ENCODE results near the gene UBE3A. TPM values are rescaled to one million over a fixed set of nuclear protein-coding genes. Genes with fewer than 3 reads are reported as not detected.

Gene UBE3A
- total RNA-seq, 1 experiment from 2014 or later: 104 TPM

DNA sequence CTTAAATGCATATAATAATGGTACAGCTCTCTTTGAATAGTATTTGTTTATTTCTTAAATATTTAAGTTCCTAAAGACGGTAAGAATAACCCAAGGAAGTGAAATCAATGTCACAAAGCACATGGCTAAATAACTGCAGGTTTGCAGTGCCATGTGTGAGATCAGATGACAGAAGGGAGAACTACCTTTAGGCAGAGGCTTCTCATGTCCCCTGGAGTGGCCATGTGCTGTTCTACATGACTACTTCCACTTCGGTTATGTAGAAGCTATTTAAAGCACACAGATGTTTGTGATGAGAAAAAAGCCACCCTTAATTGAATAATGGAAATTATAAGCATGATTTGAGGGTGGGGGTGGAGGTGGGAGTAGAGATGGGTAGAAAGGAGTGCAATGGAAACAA lies 109.1 kb downstream of the UBE3A start:
- no peak overlapping the region for H3K4me2 ChIP-seq (ENCODE audit: low read length)
- H3K4me3 ChIP-seq (replicated peaks in 1 of 2; ENCODE audit: low read depth in 1 of 2, low read length in 2 of 2): no peak overlapping the region
- H3K9me3 ChIP-seq (ENCODE audit: control insufficient read depth in 1 of 2, insufficient read depth in 1 of 2, low read depth in 1 of 2, low read length in 2 of 2): no peaks in the 10 kb centered on the region
- intact Hi-C loops (cut with micrococcal nuclease): no loop called here
- no peaks in the 10 kb centered on the region for H3K79me2 ChIP-seq (ENCODE audit: insufficient read depth, low read length)
- ATAC-seq (no peak), DNase-seq (ENCODE audit: low read depth, low spot score) (no peak)
- BruUV-seq (replicated peaks): no TSS peak
- RAD21 ChIA-PET (ENCODE audit: low non-redundant PET in 1 of 2, low total read pairs in 2 of 2, uncharacterized antibody in 2 of 2, unreplicated experiment in 2 of 2): no interaction called here
- H3K9ac ChIP-seq (ENCODE audit: low read length): no peak overlapping the region
- no peak for TF ChIP-seq ZBTB33 (IDR thresholded peaks at IDR 0.05; ENCODE audit: extremely low read depth, insufficient replicate concordance, low read length)
- no peak for TF ChIP-seq POLR2AphosphoS5 (IDR thresholded peaks at IDR 0.05; ENCODE audit: low read depth, low read length)
- TF ChIP-seq YY1 (IDR thresholded peaks at IDR 0.05; ENCODE audit: extremely low read depth, insufficient replicate concordance, low read depth, low read length): no peak
- TF ChIP-seq REST (IDR thresholded peaks at IDR 0.05; ENCODE audit: low read depth): no peak
- TF ChIP-seq EZH2phosphoT487 (IDR thresholded peaks at IDR 0.05; ENCODE audit: borderline replicate concordance): no peak
- no peak for TF ChIP-seq POLR2A (IDR thresholded peaks at IDR 0.05; ENCODE audit: borderline replicate concordance, extremely low read depth, insufficient read depth, insufficient read length)
- no peak for TF ChIP-seq SP1 (IDR thresholded peaks at IDR 0.05; ENCODE audit: low read depth)
- TF ChIP-seq RAD21 (IDR thresholded peaks at IDR 0.05; ENCODE audit: low read depth): no peak
- no peak for TF ChIP-seq CEBPB (IDR thresholded peaks at IDR 0.05; ENCODE audit: low read depth)
- no peak for TF ChIP-seq SRF (IDR thresholded peaks at IDR 0.05; ENCODE audit: low read depth)
- TF ChIP-seq SIN3A (IDR thresholded peaks at IDR 0.05; ENCODE audit: low read depth): no peak
- no peak for TF ChIP-seq ZNF274 (IDR thresholded peaks at IDR 0.05; ENCODE audit: low read depth, low read length)
- no peak for TF ChIP-seq TCF7L2 (IDR thresholded peaks at IDR 0.05; ENCODE audit: borderline replicate concordance, extremely low read depth, insufficient read depth, insufficient read length)
- TF ChIP-seq, protein P1, sequence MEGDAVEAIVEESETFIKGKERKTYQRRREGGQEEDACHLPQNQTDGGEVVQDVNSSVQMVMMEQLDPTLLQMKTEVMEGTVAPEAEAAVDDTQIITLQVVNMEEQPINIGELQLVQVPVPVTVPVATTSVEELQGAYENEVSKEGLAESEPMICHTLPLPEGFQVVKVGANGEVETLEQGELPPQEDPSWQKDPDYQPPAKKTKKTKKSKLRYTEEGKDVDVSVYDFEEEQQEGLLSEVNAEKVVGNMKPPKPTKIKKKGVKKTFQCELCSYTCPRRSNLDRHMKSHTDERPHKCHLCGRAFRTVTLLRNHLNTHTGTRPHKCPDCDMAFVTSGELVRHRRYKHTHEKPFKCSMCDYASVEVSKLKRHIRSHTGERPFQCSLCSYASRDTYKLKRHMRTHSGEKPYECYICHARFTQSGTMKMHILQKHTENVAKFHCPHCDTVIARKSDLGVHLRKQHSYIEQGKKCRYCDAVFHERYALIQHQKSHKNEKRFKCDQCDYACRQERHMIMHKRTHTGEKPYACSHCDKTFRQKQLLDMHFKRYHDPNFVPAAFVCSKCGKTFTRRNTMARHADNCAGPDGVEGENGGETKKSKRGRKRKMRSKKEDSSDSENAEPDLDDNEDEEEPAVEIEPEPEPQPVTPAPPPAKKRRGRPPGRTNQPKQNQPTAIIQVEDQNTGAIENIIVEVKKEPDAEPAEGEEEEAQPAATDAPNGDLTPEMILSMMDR (IDR thresholded peaks at IDR 0.05 in 2 of 3, conservative IDR thresholded peaks at IDR 0.05 in 1 of 3; ENCODE audit: borderline replicate concordance in 1 of 3, insufficient read depth in 1 of 3, low read depth in 2 of 3, low read length in 2 of 3): no peak
- no peak for TF ChIP-seq MAX (IDR thresholded peaks at IDR 0.05)
- TF ChIP-seq CBX3 (IDR thresholded peaks at IDR 0.05; ENCODE audit: low read depth): no peak
- H2AFZ ChIP-seq (ENCODE audit: low read depth, low read length, poor library complexity, severe bottlenecking): no peak overlapping the region
- no peak overlapping the region for H3K27ac ChIP-seq (ENCODE audit: low read depth, low read length)
- CTCF ChIA-PET: no interaction called here
- POLR2A ChIA-PET: no interaction called here
- H3K4me1 ChIP-seq (ENCODE audit: control insufficient read depth in 1 of 2, insufficient read depth in 2 of 2, low read length in 2 of 2): no peaks in the 10 kb centered on the region
- no peaks in the 10 kb centered on the region for H3K9me2 ChIP-seq (ENCODE audit: insufficient read depth)
- H4K20me1 ChIP-seq (ENCODE audit: insufficient read depth): no peaks in the 10 kb centered on the region
- no peaks in the 10 kb centered on the region for H3K36me3 ChIP-seq (ENCODE audit: control insufficient read depth in 1 of 2, insufficient read depth in 2 of 2, low read length in 2 of 2)
- no peaks in the 10 kb centered on the region for H3K27me3 ChIP-seq (ENCODE audit: insufficient read depth, low read length)
